Left ventricle myocardium superior (tissue), 1 donor: Measurements from ENCODE around the gene ZFYVE9. TPM values are rescaled to one million over a fixed set of nuclear protein-coding genes. Genes with fewer than 3 reads are reported as not detected.
"Not testable (repeated sequence)": the region's sequence is repeated elsewhere in the genome, so short reads cannot be mapped to it uniquely, and the experiment has no call there.

Experiments
- ATAC-seq: fragments of 200-7000 bp; cut with Tn5 transposase; one replicate; pipeline ENCODE4 v1.9.1; 2020; ENCODE audit warnings: mild to moderate bottlenecking, moderate library complexity
- DNase-seq: peaks from one replicate; pipeline ENCODE4 v3.0.0-alpha.2; 2020
- intact Hi-C: fragments of 100-400 bp; cut with micrococcal nuclease; formaldehyde crosslinking; loops from one replicate; pipeline ENCODE4 v1.11.0; 2022
- total RNA-seq: library from RNA; stranded (reverse); fragmentation: NEBNext Ultra II Directional; extraction: Animal tissue kit (Norgen Biotek cat#: 25700); gene quantifications from one replicate; pipeline ENCODE4 v1.2.1, GENCODE V29; 2021
- donor health status: DM: no; HTN: yes; CAD: no; lungs with severe emphysema.

ZFYVE9 gene
- total RNA-seq, 1 donor from 2014 or later, result 19.3 TPM

- intact Hi-C loops, result no loop called here
- no peak for DNase-seq
- ATAC-seq, result no peak
These were observed 215.0 kb downstream of the ZFYVE9 start for GRCh38 chr1:52356818-52357355.

- intact Hi-C loops, result no loop called here
- DNase-seq (no peak), ATAC-seq (no peak)
These were observed 215.5 kb downstream of the ZFYVE9 start for GRCh38 chr1:52357397-52357796.

GRCh38 chr1:52358851-52359497 lies 217.1 kb downstream of the ZFYVE9 start:
- no peak for ATAC-seq
- intact Hi-C loops, result no loop called here
- no peak for DNase-seq

GRCh38 chr1:52359676-52360594 lies 218.0 kb downstream of the ZFYVE9 start:
- no peak for DNase-seq
- intact Hi-C loops, result no loop called here
- no peak for ATAC-seq

GRCh38 chr1:52360595-52360968 lies 218.7 kb downstream of the ZFYVE9 start:
- DNase-seq (no peak), ATAC-seq (no peak)
- intact Hi-C loops, result no loop called here

- intact Hi-C loops, result no loop called here
- DNase-seq (no peak), ATAC-seq (no peak)
These were observed 222.4 kb downstream of the ZFYVE9 start for GRCh38 chr1:52364235-52364839.

- ATAC-seq, result peak; percentile 9
- intact Hi-C loops, result no loop called here
- DNase-seq, result peak; percentile 57
These were observed 223.3 kb downstream of the ZFYVE9 start for GRCh38 chr1:52365071-52365745.

GRCh38 chr1:52365746-52366516 lies 224.0 kb downstream of the ZFYVE9 start, which contains the start of gene CC2D1B:
CC2D1B (minus strand) TSS chr1:52366205; CDS start chr1:52364620, 1,585 bp downstream.
- peak; percentile 94 for ATAC-seq
- intact Hi-C loops, result no loop called here
- DNase-seq, result peak; percentile 99

- intact Hi-C loops, result no loop called here
These were observed 224.6 kb downstream of the ZFYVE9 start for GRCh38 chr1:52366517-52366827.

GRCh38 chr1:52367272-52367671 lies 225.4 kb downstream of the ZFYVE9 start:
- intact Hi-C loops, result no loop called here
- no peak for DNase-seq
- no peak for ATAC-seq

More at GRCh38 chr1:52366517-52366827, 224.6 kb downstream of the ZFYVE9 start:
- DNase-seq (no peak), ATAC-seq (no peak)

GRCh38 chr1:52368383-52369172 lies 226.7 kb downstream of the ZFYVE9 start:
- intact Hi-C loops, result no loop called here
- peak; percentile 67 for DNase-seq
- no peak for ATAC-seq

GRCh38 chr1:52369851-52370250 lies 228.0 kb downstream of the ZFYVE9 start:
- intact Hi-C loops, DNase-seq, ATAC-seq: not testable (repeated sequence)

GRCh38 chr1:52385376-52385775 lies 243.5 kb downstream of the ZFYVE9 start:
- ATAC-seq (no peak), DNase-seq (no peak)
- intact Hi-C loops, result no loop called here

GRCh38 chr1:52386458-52386857 lies 244.6 kb downstream of the ZFYVE9 start:
- ATAC-seq (no peak), DNase-seq (no peak)
- intact Hi-C loops, result no loop called here

GRCh38 chr1:52393174-52393573 lies 251.3 kb downstream of the ZFYVE9 start:
- DNase-seq, result no peak
- intact Hi-C loops, result no loop called here
- no peak for ATAC-seq
